Fibroblast of skin of back (primary cell): ENCODE measurements around the gene CLBA1. TPM values are rescaled to one million over a fixed set of nuclear protein-coding genes. Genes with fewer than 3 reads are reported as not detected.
"Not testable (repeated sequence)": the region's sequence is repeated elsewhere in the genome, so short reads cannot be mapped to it uniquely, and the experiment has no call there.

ENCODE experiments used
- DNase-seq: peaks from one replicate; pipeline ENCODE4 v3.0.0-alpha.2; 2013
- polyA plus RNA-seq, 2 experiments: library from polyadenylated mRNA; unstranded; fragments of 120-200 nt; gene quantifications; one replicate each; pipeline ENCODE4 v1.2.1, GENCODE V29; 2013; ENCODE audit not compliant: insufficient read length in 2 of 2

The CLBA1 gene
- 4.7 TPM for polyA plus RNA-seq (2013, experiment 1 of 2; ENCODE audit: insufficient read length)
- 3.1 TPM for polyA plus RNA-seq (2013, experiment 2 of 2; ENCODE audit: insufficient read length)

GRCh38 chr14:104985675-104986486 is at the start of gene CLBA1:
Gene CLBA1 (plus strand): TSS chr14:104985788. CDS start chr14:104986432, 644 bp downstream.
- DNase-seq = peak; percentile 91

GRCh38 chr14:104935955-104936354 is 49.6 kb upstream of the CLBA1 start:
- no peak for DNase-seq

DNA sequence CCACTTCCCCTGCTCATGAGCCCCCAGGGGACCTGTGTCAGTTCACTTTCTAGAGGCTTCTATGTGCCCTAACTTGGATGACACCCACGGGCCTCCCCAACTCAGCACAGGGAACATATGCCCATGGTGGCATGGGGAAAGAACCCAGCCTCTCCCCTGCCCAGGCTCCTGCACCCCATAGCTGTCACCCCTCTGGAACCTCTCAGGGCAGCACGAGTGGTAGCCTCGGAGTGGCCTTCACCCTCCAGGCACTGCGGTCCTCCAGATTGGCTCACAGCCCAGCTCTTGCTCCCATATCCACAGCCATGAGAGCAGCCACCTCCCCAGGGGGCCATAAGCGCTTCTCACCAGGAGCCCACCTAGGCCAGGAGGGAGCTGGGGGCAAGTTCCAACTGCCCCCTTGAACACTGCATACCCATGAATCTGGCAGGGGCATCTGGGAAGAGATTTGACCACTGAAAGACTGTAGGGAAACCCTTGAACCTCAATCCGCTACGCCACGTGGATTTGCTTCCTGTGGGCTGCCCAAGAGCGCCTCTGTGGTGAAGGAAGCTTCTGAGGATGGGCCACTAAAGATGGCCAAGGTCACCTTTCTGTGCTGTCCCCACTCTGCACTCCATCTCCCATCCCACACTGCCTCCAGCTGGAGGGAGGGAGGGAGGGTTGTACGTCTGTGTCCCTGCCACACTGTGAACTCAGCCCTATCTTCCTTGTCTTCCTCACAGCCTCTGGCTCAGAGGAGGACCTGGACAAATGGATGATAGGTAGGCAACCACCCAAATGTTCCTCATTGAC is 49.0 kb upstream of the CLBA1 start:
- DNase-seq = no peak

DNA sequence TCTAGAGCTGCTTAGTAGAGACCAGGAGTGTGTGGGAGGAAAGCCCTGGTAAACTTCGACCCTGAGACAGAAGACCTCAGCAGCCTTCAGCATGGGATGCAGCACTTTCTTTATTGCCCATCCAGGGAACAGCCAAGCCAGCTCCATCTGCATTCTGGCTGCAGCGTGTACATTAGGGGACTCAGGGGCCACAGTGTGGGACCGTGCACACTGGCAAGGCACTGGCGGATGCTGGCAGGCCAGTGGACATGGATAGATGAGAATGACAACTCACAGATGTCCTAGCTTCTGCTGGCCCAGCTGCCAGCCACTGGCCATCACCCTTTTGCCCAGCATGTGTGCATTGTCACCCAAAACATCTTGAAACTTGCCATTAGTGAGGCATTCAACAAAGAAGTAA is 48.4 kb upstream of the CLBA1 start:
- no peak for DNase-seq

DNA sequence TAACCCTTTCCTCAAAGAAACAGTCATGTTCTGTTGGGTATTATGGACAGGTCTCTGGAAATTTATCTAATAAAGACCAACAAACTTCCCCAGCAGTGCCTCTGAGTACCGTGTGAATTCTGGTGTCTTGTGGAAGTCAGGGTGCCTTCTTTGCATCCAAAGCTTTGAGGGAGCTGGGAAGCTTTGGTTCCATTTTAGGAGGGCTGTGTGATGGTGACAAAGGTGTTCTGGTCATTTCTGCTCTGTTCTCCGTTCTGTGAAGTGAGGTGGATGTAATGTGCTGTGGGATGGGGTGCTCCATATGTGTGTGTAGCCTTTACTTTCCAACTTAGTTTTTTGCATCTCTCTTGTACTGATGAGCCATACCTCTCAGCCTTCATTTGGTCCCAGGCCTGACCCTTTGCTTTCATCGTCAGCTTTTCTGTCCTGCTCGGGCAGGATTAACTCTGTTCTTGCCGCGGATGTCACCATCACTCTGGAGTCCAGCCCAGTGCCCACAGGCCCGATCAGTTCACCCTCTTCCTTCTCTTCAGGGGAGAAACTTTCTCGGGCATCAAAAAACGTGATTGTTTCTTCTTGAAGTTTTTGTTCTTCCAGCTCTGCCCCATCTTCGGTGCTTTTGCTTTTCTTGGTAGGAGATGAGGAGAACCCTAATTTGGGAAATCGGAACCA is 47.8 kb upstream of the CLBA1 start:
- no peak for DNase-seq

- no peak for DNase-seq
Measured at GRCh38 chr14:104938436-104938835, 47.2 kb upstream of the CLBA1 start.

- DNase-seq = no peak
Measured at GRCh38 chr14:104938960-104939359, 46.6 kb upstream of the CLBA1 start.

- no peak for DNase-seq
Measured at GRCh38 chr14:104939666-104940410, 45.8 kb upstream of the CLBA1 start.

GRCh38 chr14:104940526-104941150 is 45.0 kb upstream of the CLBA1 start:
- DNase-seq = no peak

DNA sequence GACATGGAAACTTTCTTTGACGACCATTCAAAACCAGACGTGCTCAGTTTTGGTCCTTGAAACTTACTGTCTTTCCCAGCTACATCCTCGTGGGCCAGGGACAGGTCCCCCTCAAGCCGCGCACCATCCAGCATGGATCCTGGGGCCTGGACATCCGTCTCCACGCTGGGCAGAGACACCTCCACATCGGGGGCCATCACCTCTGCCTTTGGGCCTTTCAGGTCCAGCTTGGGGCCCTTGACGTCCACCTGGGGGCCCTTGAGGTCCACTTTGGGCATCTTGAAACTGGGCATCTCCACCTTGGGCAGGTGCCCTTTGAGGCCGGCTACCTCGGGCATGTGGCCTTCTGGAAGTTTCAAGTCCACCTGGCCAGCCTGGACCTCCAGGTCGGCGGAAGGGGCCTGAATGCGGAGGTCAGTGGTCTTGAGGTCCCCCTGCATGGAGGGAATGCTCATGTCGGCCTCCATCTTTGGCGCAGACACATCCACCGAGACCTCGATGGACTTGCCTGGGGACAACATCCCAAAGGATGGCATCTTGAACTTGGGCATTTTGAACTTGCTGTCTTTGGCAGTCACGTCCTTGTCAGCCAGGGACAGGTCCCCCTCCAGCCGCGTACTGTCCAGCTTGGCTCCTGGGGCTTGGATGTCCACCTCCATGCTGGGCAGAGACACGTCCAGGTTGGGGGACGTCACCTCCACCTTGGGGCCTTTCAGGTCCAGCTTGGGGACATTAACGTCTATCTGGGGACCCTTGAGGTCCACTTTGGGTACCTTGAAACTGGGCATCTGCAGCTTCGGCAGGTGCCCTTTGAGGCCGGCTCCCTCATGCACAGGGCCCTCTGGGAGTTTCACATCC is 43.9 kb upstream of the CLBA1 start:
- DNase-seq = no peak

- DNase-seq = no peak
Measured at GRCh38 chr14:104942586-104942985, 43.0 kb upstream of the CLBA1 start.

DNA sequence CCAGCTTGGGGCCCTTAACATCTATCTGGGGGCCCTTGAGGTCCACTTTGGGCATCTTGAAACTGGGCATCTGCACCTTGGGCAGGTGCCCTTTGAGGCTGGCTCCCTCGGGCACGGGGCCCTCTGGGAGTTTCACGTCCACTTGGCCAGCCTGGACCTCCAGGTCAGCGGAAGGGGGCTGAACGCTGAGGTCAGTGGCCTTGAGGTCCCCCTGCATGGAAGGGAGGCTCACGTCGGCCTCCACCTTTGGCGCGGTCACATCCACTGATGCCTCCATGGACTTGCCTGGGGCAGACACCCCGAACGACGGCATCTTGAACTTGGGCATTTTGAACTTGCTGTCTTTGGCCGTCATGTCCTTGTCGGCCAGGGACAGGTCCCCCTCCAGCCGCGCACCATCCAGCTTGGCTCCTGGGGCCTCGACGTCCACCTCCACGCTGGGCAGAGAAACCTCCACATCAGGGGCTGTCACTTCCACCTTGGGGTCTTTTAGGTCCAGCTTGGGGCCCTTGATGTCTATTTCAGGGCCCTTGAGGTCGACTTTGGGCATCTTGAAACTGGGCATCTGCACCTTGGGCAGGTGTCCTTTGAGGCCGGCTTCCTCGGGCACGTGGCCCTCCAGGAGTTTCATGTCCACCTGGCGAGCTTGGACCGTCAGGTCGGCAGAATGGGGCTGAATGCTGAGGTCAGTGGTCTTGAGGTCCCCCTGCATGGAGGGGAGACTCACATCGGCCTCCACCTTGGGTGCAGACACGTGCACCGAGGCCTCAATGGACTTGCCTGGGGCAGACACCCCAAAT is 42.2 kb upstream of the CLBA1 start:
- DNase-seq = not testable (repeated sequence)

- not testable (repeated sequence) for DNase-seq
Measured at GRCh38 chr14:104944016-104944308, 41.6 kb upstream of the CLBA1 start.

DNA sequence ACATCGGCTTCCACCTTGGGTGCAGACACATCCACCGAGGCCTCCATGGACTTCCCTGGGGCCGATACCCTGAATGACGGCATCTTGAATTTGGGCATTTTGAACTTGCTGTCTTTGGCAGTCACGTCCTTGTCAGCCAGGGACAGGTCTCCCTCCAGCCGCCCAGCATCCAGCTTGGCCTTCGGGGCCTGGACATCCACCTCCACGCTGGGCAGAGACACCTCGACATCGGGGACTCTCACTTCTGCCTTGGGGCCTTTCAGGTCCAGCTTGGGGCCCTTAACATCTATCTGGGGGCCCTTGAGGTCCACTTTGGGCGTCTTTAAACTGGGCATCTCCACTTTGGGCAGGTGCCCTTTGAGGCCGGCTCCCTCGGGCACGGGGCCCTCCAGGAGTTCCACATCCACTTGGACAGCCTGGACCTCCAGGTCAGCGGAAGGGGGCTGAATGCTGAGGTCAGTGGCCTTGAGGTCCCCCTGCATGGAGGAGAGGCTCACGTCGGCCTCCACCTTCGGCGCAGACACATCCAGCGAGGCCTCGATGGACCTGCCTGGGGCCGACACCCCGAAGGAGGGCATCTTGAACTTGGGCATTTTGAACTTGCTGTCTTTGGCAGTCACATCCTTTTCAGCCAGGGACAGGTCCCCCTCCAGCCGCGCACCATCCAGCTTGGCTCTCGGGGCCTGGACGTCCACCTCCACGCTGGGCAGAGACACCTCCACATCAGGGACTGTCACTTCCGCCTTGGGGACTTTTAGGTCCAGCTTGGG is 41.0 kb upstream of the CLBA1 start:
- not testable (repeated sequence) for DNase-seq

GRCh38 chr14:104945266-104945665 is 40.3 kb upstream of the CLBA1 start:
- DNase-seq = not testable (repeated sequence)

GRCh38 chr14:104945986-104946965 is 39.3 kb upstream of the CLBA1 start:
- DNase-seq = not testable (repeated sequence)

- DNase-seq = not testable (repeated sequence)
Measured at GRCh38 chr14:104947201-104947600, 38.4 kb upstream of the CLBA1 start.
